HEK293 (cell line): ENCODE measurements around the gene TCHP.

ENCODE experiments used
- CTCF ChIA-PET: fragments of 350-600 bp; formaldehyde crosslinking; extraction: SDS; loops from one replicate; lab custom pipeline; 2021; ENCODE audit warnings: antibody characterized with exemption; lab: Yijun Ruan, JAX
- POLR2A ChIA-PET: fragments of 300-600 bp; formaldehyde crosslinking; extraction: SDS; loops from one replicate; lab custom pipeline; 2020; ENCODE audit warnings: antibody characterized with exemption, inconsistent platforms; lab: Yijun Ruan, JAX
- H3K27ac ChIP-seq: fragments of 200-500 bp; sonication (Bioruptor generic); 2 replicates; pipeline ENCODE4 v1.5.1; 2014; ENCODE audit warnings: low read depth, low read length, control low read depth, inconsistent platforms; ENCODE audit errors: extremely low read depth
- H3K36me3 ChIP-seq, 2 experiments: fragments of 200-500 bp in 1 of 2; sonication (Bioruptor generic) in 1 of 2; 1 replicate in 1 of 2; 2 replicates in 1 of 2; pipeline ENCODE4 v1.5.1; 2014 to 2017; ENCODE audit warnings: inconsistent platforms in 2 of 2, low read length in 2 of 2; ENCODE audit not compliant: control insufficient read depth in 2 of 2, insufficient read depth in 1 of 2
- H3K4me1 ChIP-seq: fragments of 200-500 bp; sonication (Bioruptor generic); 2 replicates; pipeline ENCODE4 v1.5.1; 2014; ENCODE audit warnings: mild to moderate bottlenecking, low read length, inconsistent platforms; ENCODE audit not compliant: control insufficient read depth, insufficient read depth
- H3K4me3 ChIP-seq: 2 replicates; pipeline ENCODE4 v1.5.1; 2011; ENCODE audit warnings: low read depth, mild to moderate bottlenecking, control low read depth, low read length, moderate library complexity
- H3K9me3 ChIP-seq: fragments of 200-500 bp; sonication (Bioruptor generic); 2 replicates; pipeline ENCODE4 v1.5.1; 2014; ENCODE audit warnings: low read depth, low read length, inconsistent platforms; ENCODE audit not compliant: control insufficient read depth, insufficient read depth
- GLI4 ChIP-seq: fragments of 450-650 bp; formaldehyde crosslinking; IDR thresholded peaks from 2 replicates; pipeline ENCODE4 v1.5.1; 2016; ENCODE audit warnings: missing biosample characterization, missing genetic modification characterization
- HOXC10 ChIP-seq: sonication (generic); formaldehyde crosslinking; IDR thresholded peaks from 2 replicates; pipeline ENCODE4 v1.8.1; 2023; ENCODE audit warnings: mild to moderate bottlenecking, missing genetic modification reagents
- KLF17 ChIP-seq: fragments of 450-650 bp; formaldehyde crosslinking; IDR thresholded peaks from 2 replicates; pipeline ENCODE4 v1.5.1; 2016; ENCODE audit warnings: missing biosample characterization, missing genetic modification characterization
- PBX3 ChIP-seq: sonication (generic); formaldehyde crosslinking; IDR thresholded peaks from 2 replicates; pipeline ENCODE4 v1.8.1; 2022; ENCODE audit warnings: mild to moderate bottlenecking, moderate library complexity, missing genetic modification reagents
- ZBTB17 ChIP-seq: fragments of 450-650 bp; formaldehyde crosslinking; IDR thresholded peaks from 2 replicates; pipeline ENCODE4 v1.5.1; 2016; ENCODE audit warnings: missing biosample characterization, missing genetic modification characterization
- ZNF354C ChIP-seq: fragments of 450-650 bp; formaldehyde crosslinking; IDR thresholded peaks from 2 replicates; pipeline ENCODE4 v1.5.1; 2016; ENCODE audit warnings: missing biosample characterization, missing genetic modification characterization, low read depth, borderline replicate concordance
- ZNF394 ChIP-seq: fragments of 450-650 bp; formaldehyde crosslinking; IDR thresholded peaks from 2 replicates; pipeline ENCODE4 v1.5.1; 2016; ENCODE audit warnings: missing biosample characterization, missing genetic modification characterization, mild to moderate bottlenecking, moderate library complexity, borderline replicate concordance
- ZNF473 ChIP-seq: fragments of 450-650 bp; formaldehyde crosslinking; IDR thresholded peaks from 2 replicates; pipeline ENCODE4 v1.5.1; 2017; ENCODE audit warnings: missing biosample characterization, missing genetic modification characterization
- ZNF560 ChIP-seq: fragments of 450-650 bp; formaldehyde crosslinking; IDR thresholded peaks from 2 replicates; pipeline ENCODE4 v1.5.1; 2017; ENCODE audit warnings: missing biosample characterization, missing genetic modification characterization, borderline replicate concordance
- ZNF561 ChIP-seq: fragments of 450-650 bp; IDR thresholded peaks from 2 replicates; pipeline ENCODE4 v1.5.1; 2018; ENCODE audit warnings: missing biosample characterization, missing genetic modification characterization, borderline replicate concordance
- ZNF600 ChIP-seq: fragments of 450-650 bp; formaldehyde crosslinking; IDR thresholded peaks from 2 replicates; pipeline ENCODE4 v1.5.1; 2016; ENCODE audit warnings: missing biosample characterization, missing genetic modification characterization
- ZNF747 ChIP-seq: fragments of 450-650 bp; formaldehyde crosslinking; IDR thresholded peaks from 2 replicates; pipeline ENCODE4 v1.5.1; 2016; ENCODE audit warnings: missing biosample characterization, missing genetic modification characterization
- ZSCAN23 ChIP-seq: fragments of 450-650 bp; formaldehyde crosslinking; IDR thresholded peaks from 2 replicates; pipeline ENCODE4 v1.5.1; 2016; ENCODE audit warnings: missing biosample characterization, missing genetic modification characterization
- ZSCAN30 ChIP-seq: fragments of 450-650 bp; IDR thresholded peaks from 2 replicates; pipeline ENCODE4 v1.5.1; 2018; ENCODE audit warnings: missing biosample characterization, mild to moderate bottlenecking, missing genetic modification characterization, moderate library complexity
- TF ChIP-seq, protein P1 (sequence below): fragments of 450-650 bp; formaldehyde crosslinking; IDR thresholded peaks from 2 replicates; pipeline ENCODE4 v1.5.1; 2016; ENCODE audit warnings: missing biosample characterization, missing genetic modification characterization
- TF ChIP-seq, protein P2 (sequence below): fragments of 450-650 bp; formaldehyde crosslinking; IDR thresholded peaks from 2 replicates; pipeline ENCODE4 v1.5.1; 2016; ENCODE audit warnings: missing biosample characterization, missing genetic modification characterization

TCHP gene

DNA sequence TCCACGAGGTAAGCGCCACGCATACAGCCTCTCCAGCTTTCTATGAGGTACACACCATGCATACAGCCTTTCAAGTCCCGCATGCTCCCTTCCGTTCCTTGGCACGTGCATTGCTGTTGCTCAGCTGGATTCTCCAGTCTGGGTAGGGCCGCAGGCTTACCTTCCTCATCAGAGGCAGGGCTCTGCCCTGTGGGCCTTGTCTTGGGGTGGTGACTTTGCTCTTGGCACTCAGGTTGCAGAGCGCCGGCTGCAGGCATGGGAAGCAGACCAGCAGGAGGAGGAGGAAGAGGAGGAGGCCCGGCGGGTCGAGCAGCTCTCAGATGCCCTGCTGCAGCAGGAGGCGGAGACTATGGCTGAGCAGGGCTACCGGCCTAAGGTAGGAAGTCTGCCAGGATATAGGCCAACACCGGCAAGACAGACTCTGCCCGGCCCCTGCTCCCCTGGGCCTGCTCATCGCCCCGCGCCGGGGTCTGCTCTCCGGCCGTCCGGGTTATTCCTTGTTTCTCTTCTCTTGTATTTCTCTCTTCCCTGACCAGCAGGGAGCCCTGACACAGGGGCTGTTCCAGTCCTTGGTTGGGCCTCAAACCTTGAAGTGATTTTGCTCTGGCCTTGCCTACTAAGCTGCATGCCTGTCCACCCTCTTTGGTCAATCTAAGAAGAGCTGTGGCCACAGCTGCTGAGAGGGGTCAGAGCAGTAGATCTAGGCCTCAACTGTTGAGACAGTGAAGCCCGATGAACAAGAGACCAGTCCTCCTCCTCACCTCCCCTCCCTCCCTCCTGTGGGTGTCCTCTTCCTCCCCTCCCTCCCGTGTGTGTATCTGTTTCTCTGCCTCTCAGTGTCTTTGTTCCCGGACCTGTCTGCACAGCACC lies 15.3 kb downstream of the TCHP start:
- ChIA-PET POLR2A (no interaction called here), CTCF (no interaction called here)
- no peak overlapping the region for H3K27ac ChIP-seq
- no peaks in the 10 kb centered on the region for H3K9me3 ChIP-seq
- no peak overlapping the region for H3K4me3 ChIP-seq
- TF ChIP-seq ZBTB17 = no peak
- no peaks in the 10 kb centered on the region for H3K4me1 ChIP-seq
- H3K36me3 ChIP-seq = peaks cover 19 to 65% of the 10 kb centered on the region in 2 experiments

DNA sequence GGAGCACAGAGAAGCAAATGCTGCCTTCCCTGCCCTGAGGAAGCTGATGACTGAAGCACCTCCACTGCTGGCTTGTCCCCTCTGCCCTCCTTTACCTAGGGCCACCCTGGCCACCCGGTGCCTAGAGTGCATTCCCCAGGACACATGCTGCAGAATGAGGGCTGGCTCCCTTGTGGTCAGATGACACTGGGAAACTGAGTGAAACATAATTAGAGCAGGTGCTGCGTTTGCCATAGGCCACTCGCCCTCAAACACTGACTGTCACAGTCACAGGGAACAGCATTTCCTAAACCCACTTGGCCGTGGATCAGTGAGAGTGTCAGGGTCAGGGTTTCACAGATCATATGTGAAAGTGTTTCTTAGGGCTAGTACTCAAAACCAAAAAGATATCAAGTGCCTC lies 16.0 kb downstream of the TCHP start:
- Histone ChIP-seq H3K36me3 (peaks cover 19 to 68% of the 10 kb centered on the region in 2 experiments), H3K9me3 (no peaks in the 10 kb centered on the region), H3K4me1 (no peaks in the 10 kb centered on the region), H3K27ac (no peak overlapping the region), H3K4me3 (no peak overlapping the region)
- ChIA-PET POLR2A (no interaction called here), CTCF (interaction anchor here (0.6 kb wide), 1 partner anchor 25 kb away, joined by 4 read pairs; no protein-coding TSS in a partner anchor)
- TF ChIP-seq ZNF560 (tag by site-specific recombination) = no peak
- no peak for TF ChIP-seq ZNF747 (tag by site-specific recombination)
- no peak for TF ChIP-seq HOXC10 (CRISPR knock-in tag)
- no peak for TF ChIP-seq GLI4 (tag by site-specific recombination)
- no peak for TF ChIP-seq ZNF354C (tag by site-specific recombination)
- TF ChIP-seq PBX3 (CRISPR knock-in tag) = no peak
- TF ChIP-seq KLF17 (tag by site-specific recombination) = no peak
- no peak for TF ChIP-seq ZNF561 (tag by site-specific recombination)
- TF ChIP-seq, protein P1, sequence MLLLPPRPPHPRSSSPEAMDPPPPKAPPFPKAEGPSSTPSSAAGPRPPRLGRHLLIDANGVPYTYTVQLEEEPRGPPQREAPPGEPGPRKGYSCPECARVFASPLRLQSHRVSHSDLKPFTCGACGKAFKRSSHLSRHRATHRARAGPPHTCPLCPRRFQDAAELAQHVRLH (tag by site-specific recombination) = no peak
- no peak for TF ChIP-seq ZNF473 (tag by site-specific recombination)
- TF ChIP-seq ZSCAN23 (tag by site-specific recombination) = no peak
- no peak for TF ChIP-seq ZSCAN30 (tag by site-specific recombination)
- TF ChIP-seq, protein P2, sequence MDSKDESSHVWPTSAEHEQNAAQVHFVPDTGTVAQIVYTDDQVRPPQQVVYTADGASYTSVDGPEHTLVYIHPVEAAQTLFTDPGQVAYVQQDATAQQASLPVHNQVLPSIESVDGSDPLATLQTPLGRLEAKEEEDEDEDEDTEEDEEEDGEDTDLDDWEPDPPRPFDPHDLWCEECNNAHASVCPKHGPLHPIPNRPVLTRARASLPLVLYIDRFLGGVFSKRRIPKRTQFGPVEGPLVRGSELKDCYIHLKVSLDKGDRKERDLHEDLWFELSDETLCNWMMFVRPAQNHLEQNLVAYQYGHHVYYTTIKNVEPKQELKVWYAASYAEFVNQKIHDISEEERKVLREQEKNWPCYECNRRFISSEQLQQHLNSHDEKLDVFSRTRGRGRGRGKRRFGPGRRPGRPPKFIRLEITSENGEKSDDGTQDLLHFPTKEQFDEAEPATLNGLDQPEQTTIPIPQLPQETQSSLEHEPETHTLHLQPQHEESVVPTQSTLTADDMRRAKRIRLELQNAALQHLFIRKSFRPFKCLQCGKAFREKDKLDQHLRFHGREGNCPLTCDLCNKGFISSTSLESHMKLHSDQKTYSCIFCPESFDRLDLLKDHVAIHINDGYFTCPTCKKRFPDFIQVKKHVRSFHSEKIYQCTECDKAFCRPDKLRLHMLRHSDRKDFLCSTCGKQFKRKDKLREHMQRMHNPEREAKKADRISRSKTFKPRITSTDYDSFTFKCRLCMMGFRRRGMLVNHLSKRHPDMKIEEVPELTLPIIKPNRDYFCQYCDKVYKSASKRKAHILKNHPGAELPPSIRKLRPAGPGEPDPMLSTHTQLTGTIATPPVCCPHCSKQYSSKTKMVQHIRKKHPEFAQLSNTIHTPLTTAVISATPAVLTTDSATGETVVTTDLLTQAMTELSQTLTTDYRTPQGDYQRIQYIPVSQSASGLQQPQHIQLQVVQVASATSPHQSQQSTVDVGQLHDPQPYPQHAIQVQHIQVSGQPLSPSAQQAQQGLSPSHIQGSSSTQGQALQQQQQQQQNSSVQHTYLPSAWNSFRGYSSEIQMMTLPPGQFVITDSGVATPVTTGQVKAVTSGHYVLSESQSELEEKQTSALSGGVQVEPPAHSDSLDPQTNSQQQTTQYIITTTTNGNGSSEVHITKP = no peak
- TF ChIP-seq ZNF394 (tag by site-specific recombination) = no peak
- no peak for TF ChIP-seq ZNF600 (tag by site-specific recombination)
